ENCODE measurements around the gene RDH8.
A peak's percentile ranks its signal among the peaks of the same experiment; 100 is the strongest.
"Not testable (repeated sequence)": the region's sequence is repeated elsewhere in the genome, so short reads cannot be mapped to it uniquely, and the experiment has no call there.

RDH8 gene

DNA sequence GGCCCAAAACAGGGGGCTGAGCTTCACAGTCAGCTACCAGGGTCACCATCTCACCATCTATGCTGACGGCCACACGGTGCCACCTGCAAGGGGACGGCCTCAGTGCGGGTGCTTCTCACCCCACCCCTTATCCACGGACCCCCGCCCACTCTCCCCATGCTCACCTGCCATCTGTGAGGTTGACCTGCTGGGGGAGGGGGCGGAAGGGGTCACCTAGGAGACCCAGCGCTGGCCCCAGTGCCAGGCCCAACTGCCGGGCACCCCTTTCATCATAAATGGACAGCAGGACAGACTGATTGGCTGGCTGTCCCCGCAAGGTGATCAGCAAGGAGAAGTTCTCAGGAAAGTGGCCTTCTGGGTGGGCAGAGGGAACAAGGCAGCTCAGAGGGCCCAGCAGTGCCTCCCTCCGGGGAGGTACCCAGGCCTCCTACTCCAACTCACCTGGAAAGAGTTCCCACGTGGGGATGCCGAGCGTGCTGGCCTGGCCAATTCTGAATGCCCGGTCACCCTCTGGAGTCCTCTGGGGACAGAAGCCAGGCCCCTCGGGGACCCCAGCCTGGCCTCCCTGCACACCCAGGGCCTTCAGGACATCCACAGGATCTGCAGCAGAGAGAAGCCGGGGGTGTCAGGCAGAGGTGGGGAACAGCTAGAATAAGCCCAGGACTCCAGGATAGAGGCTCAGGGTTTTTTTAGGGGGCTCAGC, 7.5 kb upstream of the RDH8 start:
- DNase-seq (ENCODE audit: low read depth in 2 of 2) = no peak

DNA sequence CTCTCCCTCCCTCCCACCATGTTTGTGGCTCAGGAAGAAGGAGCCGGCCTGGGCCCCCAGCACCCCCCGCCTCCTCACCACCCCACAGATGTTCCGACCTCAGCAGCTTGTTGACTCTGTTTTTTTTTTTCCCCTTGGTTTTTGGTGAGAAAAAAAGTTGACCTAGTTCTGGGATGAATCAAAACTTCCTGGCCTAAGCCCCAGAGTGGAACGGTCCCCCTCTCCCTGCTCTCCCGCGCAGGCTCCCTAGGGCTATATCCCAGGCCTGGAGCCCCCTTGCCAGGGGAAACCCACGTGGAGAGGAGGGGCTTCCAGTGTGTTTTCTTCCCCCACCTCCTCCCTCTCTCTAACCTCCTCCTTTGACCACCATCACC, 7.0 kb upstream of the RDH8 start:
- no peak for DNase-seq (ENCODE audit: low read depth in 2 of 2)

DNA sequence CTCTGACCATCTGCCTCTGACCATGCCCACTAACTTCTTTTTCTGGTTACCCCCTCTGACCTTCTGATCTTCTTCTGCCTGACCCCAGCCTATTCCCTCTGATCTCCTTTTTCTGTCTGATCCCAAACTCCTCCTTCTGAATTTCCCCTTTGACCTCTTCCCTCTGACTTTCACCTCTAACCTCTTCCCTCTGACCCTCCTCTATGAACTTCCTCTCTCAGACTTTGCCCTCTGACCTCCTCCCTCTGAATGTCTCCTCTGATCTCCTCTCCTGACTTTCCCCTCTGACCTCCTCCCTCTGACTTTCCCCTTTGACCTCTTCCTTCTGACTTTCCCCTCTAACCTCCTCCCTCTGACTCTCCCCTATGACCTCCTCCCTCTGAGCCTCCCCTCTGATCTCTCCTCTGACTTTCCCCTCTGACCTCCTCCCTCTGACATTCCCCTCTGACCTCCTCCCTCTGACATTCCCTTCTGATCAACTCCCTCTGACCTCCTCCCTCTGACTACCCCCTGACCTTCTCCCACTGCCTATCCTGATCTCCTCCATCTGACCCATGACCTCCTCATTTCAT, 6.4 kb upstream of the RDH8 start:
- DNase-seq (ENCODE audit: low read depth in 2 of 2) = no peak

DNA sequence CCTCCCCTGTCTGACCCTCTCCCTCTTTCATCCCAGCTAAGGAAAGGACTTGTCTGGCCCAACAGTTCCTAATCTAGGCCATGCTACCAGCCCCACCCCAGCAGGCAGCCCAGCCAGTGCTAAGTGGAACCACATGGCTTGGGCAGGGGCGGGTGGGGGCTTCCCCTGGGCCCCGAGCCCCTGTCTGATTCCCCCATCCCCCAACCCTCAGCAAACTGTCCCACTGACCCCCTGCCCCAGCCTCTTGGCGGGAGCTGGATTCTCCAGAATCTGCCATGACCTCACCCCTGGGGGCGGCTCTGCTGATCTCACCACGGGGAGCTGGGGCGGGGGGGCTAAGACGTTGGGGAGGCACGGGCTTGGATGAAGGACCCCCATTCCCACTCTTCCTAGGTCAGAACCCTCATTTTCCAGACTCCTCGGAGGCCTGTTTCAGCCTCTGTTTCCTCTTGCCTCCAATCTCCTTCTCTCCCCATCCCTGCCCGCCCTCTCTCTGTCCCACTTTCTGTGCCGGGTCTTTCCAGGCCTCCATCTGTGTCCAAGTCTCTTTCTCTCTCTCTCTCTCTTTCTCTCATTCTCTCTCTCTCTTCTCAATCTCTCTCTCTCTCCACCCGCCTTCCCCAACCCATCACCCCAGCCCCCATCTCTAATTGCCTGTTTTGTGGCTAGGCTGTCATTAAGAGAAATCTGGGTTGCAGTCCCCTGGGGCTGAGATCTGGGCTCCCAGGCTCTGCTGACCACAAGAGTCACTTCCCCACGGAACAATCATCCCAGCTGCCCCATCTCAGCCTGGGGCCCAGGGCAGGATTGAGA, 5.7 kb upstream of the RDH8 start:
- DNase-seq (ENCODE audit: low read depth in 2 of 2) = no peak

DNA sequence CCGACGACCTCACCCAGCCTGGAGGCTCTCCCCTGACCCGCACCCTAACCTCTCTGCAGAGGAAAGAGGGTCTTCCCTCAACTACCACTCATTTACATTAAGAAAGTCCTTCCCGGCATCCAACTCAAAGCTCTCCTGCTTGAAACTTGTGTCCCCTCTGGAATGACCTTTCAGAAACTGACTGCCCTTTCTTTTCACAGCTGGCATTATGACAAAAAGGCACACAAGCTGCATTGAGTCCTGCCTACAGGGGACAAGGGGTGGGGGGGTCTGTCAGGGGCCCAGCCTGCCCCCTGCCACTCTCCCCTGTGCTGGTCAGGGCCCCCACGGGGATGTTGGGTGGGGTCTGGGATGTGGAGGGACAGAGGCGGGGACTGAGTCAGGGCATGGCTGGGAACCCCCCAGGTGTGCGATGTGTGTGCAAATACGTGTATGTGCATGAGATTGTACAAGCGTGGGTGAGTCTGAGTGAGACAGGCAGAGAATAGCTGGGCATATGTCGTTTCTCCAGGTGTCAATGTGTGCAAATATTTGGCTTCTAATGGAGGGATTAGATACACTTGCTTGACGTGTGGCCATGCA, 5.0 kb upstream of the RDH8 start:
- DNase-seq (ENCODE audit: low read depth in 2 of 2) = no peak

DNA sequence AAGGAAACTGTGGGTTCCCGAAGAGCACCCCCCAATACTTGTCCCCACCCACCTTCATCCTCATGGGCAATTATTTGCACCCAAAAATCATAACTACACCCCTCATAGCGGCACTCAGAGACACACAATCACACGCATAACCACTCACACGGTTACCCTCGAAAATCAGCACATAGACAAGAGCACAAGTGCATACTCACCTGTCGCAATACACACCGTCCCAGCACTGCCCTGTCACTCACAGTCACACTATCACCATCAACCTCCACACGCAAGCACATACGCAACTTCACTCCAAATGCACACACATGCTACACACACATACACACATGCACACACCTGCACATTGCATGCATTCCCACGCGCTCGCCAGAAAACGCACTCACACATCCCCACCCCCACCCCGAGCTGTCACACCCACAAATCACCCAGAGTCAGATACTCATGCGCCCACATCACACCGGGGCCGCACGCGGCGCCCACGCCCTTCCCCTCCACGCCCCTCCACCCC, 3.5 kb upstream of the RDH8 start:
- DNase-seq (ENCODE audit: low read depth in 2 of 2) = no peak

DNA sequence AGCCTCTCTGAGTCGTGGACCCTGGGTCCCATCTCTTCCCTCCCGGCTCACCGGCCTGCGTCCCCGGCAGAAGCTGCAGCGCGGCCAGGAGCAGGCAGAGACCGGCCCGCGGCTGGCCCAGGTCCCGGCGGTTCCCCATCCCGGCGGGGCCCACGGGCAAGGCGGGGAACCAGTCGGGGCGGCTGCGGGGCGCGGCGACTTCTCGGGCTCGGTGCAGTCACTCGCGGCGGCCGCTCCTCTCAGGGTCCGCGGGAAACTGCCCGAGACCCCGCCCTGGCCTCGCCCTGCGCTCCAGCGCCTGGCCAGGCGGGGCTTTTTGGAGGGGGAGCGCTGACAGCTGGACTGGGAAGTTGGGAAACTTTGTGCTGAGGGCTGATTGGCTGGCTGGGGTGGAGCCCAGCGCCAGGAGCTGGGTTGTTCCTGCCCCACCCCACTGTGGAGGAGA, 3.0 kb upstream of the RDH8 start, which contains the start of gene COL5A3:
TSS of gene COL5A3 (minus strand) at position 258 of the 445 bp plus-strand sequence. CDS start at position 139, 119 bp downstream.
- DNase-seq (ENCODE audit: low read depth in 2 of 2) = no peak

DNA sequence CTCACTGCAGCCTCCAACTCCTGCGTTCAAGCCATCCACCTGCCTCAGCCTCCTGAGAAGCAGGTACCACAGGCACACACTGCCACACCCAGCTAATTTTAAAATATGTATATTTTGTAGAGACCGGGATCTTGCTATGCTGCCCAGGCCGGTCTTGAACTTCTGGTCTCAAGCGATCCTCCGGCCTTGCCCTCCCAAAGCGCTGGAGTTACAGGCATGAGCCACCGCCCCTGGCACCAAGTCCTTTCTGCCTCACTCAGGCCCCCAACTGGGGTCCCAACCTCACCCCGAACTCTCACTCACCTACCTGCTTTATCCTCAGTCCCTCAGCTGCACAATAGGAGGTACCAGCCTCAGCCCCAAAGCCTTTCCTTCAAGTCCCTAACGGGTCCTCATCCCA, 2.3 kb upstream of the RDH8 start:
- DNase-seq (ENCODE audit: low read depth in 2 of 2) = no peak

DNA sequence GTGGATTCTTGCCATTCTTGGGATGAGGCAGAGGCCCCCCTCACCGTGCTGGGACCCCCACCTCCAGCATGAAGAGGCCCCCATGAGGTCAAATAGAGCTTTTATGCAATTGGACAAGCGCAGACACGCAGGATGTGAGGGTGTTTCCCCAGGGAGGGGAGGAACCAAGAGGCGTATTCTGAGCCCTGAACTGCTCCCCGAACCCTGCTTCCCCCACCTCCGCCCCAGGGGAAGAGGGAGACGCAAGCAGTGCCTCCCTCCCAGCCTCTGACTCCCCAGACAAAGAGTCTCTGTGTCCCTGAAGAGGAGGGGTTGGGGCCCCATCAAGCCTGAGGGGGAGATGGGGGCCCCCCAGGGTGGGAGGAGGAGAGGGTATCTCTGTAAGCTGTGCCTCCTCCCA, 1.3 kb upstream of the RDH8 start:
- no peak for DNase-seq (ENCODE audit: low read depth in 2 of 2)

DNA sequence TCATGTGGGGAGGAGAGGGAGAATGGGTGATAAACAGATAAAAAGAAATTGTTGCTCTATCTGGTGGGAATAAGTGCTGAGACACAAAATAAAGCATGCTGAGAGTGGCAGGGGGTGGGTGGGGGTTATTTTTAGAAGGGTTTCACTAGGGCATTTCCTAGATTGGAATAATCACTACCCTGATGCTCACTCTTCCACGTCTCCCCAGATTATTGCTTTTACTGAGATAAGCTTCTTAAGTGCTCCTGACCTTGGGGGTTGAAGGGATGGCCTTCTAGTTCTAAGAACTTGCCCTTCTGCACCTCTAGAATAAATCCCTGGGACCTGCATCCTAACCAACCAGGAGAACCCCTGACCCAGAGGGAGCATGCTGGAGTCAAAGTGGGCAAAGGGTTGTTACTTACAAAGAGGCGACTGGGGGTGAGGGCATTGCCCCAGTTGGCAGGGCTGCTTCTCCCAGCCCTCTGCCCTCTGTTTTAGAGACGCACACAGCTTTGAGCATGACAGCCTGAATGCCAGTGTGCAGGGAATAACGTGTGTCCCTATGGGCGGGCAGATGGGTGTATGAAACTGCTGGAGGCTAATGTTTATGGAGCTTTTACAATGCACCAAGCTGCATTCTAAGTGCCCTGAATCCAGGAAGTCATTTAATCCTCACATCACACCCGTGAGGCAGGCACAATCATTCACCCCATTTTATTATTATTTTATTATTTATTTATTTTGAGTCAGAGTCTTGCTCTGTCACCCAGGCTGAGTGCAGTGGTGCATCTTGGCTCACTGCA, 743 bp downstream of the RDH8 start:
- DNase-seq (ENCODE audit: low read depth in 2 of 2) = no peak

DNA sequence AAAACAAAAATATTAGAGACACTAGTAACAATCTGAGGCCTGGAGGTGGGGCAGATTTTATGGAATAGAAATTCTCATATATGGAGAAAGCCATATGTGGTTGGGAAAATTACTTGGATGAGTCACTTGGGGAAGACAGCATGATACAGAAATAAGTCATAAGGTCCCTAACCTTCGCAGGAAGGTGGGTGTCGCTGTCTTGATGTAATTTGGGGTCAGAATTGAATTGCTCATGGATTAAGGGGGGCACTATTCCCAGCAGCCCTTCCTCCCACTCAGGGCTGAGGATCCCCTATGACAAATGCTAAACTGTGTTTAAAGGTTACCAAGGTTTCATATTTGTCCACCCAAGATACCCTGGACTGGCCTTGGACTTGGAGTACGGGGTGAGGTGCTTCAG, 5.0 kb downstream of the RDH8 start:
- DNase-seq (ENCODE audit: low read depth in 2 of 2) = no peak

DNA sequence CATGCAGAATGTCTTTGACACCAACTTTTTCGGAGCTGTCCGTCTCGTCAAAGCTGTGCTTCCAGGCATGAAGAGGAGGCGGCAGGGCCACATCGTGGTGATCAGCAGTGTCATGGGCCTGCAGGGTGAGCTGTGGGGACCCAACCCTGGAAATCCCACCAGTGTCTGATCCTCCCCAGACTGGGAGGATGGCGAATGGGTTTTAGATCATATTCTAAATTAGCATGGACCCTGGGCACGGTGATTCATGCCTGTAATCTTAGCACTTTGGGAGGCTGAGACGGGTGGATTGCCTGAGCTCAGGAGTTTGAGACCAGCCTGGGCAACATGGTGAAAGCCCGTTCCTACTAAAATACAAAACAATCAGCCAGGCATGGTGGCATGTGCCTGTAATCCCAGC, 5.5 kb downstream of the RDH8 start:
- DNase-seq (ENCODE audit: low read depth in 2 of 2) = no peak

DNA sequence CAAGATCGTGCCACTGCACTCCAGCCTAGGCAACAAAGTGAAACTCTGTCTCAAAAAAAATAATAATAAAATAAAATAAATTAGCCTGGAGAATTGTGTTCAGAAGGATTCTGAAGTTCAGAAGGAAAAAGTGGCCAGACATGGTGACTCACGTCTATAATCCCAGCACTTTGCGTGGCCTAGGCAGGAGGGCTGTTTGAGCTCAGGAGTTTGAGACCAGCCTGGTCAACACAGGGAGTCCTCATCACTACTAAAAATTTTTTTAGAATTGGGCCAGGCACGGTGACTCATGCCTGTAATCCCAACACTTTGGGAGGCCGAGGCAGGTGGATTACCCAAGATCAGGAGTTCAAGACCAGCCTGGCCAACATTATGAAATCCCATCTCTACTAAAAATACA, 6.0 kb downstream of the RDH8 start:
- no peak for DNase-seq (ENCODE audit: low read depth in 2 of 2)

DNA sequence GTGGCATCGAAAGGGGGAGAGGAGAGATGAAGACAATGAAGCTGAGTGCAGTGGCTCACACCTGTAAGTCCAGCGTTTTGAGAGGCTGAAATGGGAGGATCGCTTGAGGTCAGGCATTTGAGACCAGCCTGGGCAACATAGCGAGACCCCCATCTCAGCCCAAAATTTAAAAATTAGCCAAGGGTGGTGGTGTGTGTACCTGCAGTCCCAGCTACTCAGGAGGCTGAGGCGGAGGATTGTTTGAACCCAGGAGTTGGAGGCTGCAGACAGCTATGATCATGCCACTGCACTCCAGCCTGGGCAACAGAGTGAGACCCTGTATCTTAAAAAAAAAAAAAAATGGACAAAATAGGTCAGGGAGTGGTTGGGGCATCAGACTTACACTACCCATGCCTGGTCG, 7.6 kb downstream of the RDH8 start:
- no peak for DNase-seq (ENCODE audit: low read depth in 2 of 2)

DNA sequence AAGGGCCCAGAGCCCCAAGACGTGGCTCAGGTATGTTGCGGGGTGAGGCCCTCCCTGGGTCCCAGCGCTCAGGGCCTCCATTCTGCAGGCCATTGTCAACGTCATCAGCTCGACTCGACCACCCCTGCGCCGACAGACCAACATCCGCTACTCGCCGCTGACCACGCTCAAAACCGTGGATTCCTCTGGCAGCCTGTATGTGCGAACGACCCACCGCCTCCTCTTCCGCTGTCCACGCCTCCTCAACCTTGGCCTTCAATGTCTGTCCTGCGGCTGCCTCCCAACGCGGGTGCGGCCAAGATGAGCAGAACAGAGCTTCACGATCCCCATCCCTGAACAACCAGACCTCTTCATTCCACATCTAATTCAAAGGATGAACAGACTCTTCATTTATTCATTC, 8.2 kb downstream of the RDH8 start:
- DNase-seq (ENCODE audit: low read depth in 2 of 2) = no peak

DNA sequence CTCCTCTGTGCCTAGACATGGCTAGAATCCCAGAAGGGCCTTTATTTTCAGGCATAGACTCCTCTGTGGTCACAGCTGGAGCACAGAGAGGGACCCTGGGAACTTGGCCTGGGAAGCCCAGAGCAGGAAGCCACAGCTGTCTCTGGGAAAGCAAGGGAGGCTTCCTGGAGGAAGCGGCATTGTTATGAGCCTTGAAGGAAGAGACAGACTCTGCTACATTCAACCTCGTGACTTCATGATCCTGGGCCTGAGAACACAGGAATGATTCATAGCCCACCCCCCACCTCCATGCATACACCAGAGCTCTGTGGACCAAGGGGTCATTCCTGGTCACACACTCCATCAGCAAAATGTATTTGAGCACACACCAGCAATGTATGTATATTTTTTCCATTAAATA, 8.6 kb downstream of the RDH8 start:
- DNase-seq (ENCODE audit: low read depth in 2 of 2) = no peak

DNA sequence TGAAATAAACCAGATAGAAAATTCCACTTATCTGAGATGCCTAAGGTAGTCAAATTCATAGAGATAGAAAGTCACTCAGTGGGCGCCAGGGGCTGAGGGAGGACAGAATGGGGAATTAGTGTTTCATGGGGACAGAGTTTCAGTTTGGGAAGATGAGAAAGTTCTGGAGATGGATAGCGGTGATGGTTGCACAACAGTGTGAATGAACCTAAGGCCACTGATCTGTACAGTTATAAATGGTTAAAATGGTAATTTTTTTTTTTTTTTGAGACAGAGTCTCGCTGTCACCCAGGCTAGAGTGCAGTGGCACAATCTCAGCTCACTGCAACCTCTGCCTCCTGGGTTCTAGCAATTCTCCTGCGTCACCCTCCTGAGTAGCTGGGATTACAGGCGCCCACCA, 9.8 kb downstream of the RDH8 start:
- not testable (repeated sequence) for DNase-seq (ENCODE audit: low read depth in 2 of 2)

DNA sequence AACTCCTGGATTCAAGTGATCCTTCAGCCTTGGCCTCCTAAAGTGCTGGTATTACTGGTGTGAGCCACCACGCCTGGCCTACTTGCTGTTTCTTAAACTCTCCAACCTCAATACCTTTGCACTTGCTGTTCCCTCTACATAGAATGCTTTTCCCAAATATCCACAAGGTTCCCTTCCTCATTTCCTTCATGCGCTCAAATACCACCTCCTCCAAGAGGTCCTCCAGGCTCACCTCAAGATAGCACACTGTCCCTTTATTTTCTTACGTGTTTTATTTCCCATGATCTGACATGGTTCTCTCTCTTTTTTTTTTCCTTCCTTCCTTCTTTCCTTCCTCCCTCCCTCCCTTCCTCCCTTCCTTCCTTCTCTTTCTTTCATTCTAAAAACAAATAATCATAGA, 13.5 kb downstream of the RDH8 start:
- no peak for DNase-seq (ENCODE audit: low read depth in 2 of 2)

DNA sequence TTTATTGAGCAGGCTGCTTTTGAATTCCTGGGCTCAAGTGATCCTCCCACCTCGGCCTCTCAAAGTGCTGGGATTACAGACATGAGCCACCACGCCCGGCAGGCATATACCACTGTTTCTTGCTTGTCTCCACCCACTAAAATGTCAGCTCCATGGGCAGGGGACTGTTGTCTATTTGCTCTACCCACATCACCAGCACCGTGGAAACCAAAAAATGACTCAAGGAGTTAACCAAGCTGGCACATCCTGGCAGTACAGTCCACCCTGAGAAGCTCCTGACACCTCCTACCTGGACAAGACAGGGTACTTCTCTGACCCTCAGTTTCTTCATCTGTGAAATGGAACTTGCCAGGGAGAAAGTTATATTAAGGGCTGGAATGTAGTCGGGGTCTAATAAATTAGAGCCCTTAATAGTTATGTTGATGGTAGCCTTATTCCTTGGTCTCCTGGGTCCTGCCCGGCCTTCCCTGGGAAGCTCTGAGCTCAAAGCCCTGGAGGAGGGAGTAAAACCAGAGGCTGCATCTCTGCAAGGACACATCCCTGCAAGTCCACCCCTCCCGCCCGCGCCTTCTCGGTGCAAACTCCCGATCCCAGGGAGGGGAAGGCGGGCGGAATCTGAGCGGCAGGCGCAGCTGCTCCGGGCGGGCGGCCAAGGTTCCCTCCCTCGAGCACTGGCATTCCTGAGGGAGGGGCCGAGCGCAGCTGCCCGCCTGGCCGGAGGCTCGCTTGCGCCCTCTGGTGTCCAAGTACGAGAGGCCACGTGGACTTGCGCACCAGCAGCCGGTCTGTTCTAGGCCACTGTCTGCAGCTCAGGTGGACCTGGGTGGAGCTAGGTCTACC, 14.1 kb downstream of the RDH8 start:
- peak; percentile 49 to 81 for DNase-seq (ENCODE audit: low read depth in 2 of 2)

DNA sequence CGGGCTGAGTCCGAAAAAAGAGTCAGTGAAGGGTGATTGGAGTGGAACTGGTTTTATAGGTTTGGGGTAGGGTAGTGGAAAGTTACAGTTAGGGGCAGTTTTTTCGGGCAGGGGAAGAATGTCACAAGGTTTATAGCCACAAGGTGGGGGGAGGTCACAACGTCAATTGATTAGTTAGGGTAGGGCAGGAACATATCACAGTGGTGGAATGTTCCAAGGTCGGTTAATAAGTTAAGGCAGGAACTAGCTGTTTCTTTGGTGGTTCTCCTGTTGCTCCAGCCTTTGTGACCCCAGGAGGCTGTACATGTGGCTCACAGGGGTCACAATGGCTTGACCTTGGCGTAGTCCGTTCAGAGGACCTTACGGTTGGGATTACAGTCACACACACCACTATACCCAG, 20.3 kb downstream of the RDH8 start:
- no peak for DNase-seq (ENCODE audit: low read depth in 2 of 2)

DNA sequence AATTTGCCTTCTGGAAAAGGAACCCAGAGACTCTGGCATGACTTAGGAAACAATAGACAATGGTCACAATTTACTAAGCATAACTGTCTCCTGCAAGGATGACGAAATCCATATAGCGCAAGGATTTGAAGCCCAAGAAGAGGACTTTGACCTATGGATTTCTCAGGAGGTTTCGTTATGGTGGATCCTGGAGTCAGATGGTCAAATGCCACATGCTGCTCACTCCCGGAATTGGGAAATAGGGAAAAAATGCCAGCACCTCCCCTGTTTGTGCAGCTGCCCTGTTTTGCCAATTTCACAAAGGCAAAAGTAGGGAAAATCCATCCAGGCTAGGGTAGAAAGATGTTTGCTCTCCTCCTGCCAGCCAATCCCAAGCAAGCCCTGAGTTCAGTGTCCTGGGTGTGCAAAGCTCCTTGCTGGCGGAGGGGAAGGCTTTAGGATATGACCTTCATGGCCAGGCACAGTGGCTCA, 23.4 kb downstream of the RDH8 start:
- DNase-seq (ENCODE audit: low read depth in 2 of 2) = no peak
